HG03439 (cell line): ENCODE data around the gene TC2N.
"Not testable (repeated sequence)": the region's sequence is repeated elsewhere in the genome, so short reads cannot be mapped to it uniquely, and the experiment has no call there.

Experiments
- ATAC-seq: cut with Tn5 transposase; IDR thresholded peaks from one replicate; pipeline ENCODE4 v1.9.1; 2021; ENCODE audit warnings: mild to moderate bottlenecking, moderate library complexity; ENCODE audit not compliant: unreplicated experiment

The TC2N gene

GRCh38 chr14:91867316-91867988 is at the start of gene TC2N:
Gene TC2N (minus strand): TSS chr14:91867536. CDS start chr14:91813769, 53,767 bp downstream.
- no peak for ATAC-seq

- no peak for ATAC-seq
Measured at GRCh38 chr14:91912035-91912434, 44.7 kb upstream of the TC2N start.

- ATAC-seq = no peak
Measured at GRCh38 chr14:91911474-91912032, 44.2 kb upstream of the TC2N start.

- no peak for ATAC-seq
Measured at GRCh38 chr14:91910196-91910595, 42.9 kb upstream of the TC2N start.

- no peak for ATAC-seq
Measured at GRCh38 chr14:91906374-91906773, 39.0 kb upstream of the TC2N start.

GRCh38 chr14:91904956-91905645 is 37.8 kb upstream of the TC2N start:
- no peak for ATAC-seq

- no peak for ATAC-seq
Measured at GRCh38 chr14:91904483-91904882, 37.1 kb upstream of the TC2N start.

GRCh38 chr14:91903070-91903469 is 35.7 kb upstream of the TC2N start:
- no peak for ATAC-seq

GRCh38 chr14:91902336-91902735 is 35.0 kb upstream of the TC2N start:
- no peak for ATAC-seq

GRCh38 chr14:91901449-91902226 is 34.3 kb upstream of the TC2N start:
- no peak for ATAC-seq

- no peak for ATAC-seq
Measured at GRCh38 chr14:91899806-91900205, 32.5 kb upstream of the TC2N start.

GRCh38 chr14:91899213-91899612 is 31.9 kb upstream of the TC2N start:
- no peak for ATAC-seq

- ATAC-seq = no peak
Measured at GRCh38 chr14:91898372-91898771, 31.0 kb upstream of the TC2N start.

- ATAC-seq = not testable (repeated sequence)
Measured at GRCh38 chr14:91897716-91898115, 30.4 kb upstream of the TC2N start.

GRCh38 chr14:91897106-91897701 is 29.9 kb upstream of the TC2N start:
- ATAC-seq = no peak

- no peak for ATAC-seq
Measured at GRCh38 chr14:91896419-91896818, 29.1 kb upstream of the TC2N start.

- ATAC-seq = no peak
Measured at GRCh38 chr14:91893669-91894068, 26.3 kb upstream of the TC2N start.

- no peak for ATAC-seq
Measured at GRCh38 chr14:91893007-91893406, 25.7 kb upstream of the TC2N start.

GRCh38 chr14:91891721-91892220 is 24.4 kb upstream of the TC2N start:
- ATAC-seq = no peak

GRCh38 chr14:91891101-91891500 is 23.8 kb upstream of the TC2N start:
- ATAC-seq = no peak

- no peak for ATAC-seq
Measured at GRCh38 chr14:91890291-91890749, 23.0 kb upstream of the TC2N start.
